Activated CD4-positive, CD25-positive, alpha-beta regulatory T cell (primary cell): ENCODE results near the gene MYH11.
"Not testable (repeated sequence)": the region's sequence is repeated elsewhere in the genome, so short reads cannot be mapped to it uniquely, and the experiment has no call there.

ENCODE experiments used
- DNase-seq, 4 experiments: peaks; one replicate each; lab custom pipeline; 2025; lab: John Stamatoyannopoulos, UW

The MYH11 gene

DNA sequence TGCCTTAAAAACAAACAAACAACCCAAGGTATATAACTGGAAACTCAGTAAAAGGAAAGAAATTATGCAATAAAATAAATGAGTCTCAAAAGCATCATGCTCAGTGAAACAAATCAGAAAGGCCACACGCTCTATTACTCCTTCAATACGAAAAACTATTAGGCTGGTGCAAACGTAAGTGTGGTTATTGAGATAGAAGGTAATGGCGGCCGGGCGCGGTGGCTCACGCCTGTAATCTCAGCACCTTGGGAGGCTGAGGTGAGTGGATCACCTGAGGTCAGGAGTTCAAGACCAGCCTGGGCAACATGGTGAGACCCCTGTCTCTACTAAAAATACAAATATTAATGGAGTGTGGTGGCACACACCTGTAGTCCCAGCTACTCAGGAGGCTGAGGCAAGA is 17.6 kb downstream of the MYH11 start:
- not testable (repeated sequence) for DNase-seq

DNA sequence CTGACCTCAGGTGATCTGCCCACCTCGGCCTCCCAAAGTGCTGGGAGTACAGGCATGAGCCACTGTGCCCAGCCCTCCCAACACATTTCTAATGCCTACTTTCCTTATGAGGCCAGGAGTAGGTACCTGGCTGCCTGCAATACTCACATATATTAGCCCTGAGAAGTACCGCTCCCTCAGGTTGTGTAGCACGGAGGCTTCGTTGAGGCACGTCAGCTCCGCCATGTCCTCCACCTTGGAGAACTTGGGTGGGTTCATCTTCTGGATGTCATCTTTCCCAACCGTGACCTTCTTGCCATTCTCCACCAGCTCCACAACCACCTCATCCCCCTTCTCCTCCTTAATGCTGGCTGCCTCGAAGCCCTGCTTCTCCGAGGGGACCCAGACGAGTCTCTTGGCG is 19.1 kb downstream of the MYH11 start:
- DNase-seq: no peak

DNA sequence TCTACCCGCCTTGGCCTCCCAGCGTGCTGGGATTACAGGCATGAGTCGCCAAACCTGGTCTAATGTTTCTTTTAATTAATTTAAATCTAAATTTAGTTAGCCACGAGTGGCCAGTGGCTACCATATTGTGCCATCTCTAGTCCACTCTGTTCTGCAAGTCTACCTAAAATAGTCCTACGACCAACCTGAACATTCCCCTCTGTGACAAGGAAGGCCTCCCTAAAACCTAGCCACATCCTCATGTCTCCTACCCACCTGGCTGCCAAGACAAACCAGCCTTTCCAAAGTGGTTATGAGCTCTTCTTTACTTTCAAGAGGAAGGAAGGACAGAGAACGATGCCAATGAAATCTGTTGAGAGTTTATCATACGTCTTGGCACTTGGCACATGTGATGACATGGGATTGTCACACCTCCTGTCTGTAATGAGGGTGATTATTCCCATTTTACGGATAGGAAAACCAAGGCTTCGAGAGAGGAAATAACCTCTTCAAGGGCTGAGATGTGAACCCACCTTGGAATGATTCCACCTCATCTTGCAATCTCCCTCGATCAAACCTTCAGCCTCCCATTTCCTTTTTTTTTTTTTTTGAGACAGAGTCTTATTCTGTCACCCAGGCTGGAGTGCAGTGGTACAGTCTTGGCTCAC is 19.7 kb downstream of the MYH11 start:
- DNase-seq: no peak

DNA sequence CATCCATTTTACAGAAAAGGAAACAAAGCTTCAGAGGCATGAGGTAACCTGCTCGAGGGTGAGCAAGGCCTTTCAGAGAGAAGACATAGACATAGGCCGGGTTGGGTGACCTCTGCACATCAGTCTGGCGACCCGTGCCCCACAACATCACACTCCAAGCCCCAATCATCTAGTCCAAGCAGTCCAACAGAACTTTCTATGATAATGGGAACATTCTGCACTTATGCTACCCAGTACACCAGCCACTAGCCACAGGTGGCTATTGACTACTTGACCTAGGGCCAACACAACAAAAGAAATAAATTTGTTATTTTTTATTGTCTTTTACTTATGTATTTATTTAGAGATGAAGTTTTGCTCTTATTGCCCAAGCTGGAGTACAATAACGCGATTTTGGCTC is 20.8 kb downstream of the MYH11 start:
- no peak for DNase-seq

DNA sequence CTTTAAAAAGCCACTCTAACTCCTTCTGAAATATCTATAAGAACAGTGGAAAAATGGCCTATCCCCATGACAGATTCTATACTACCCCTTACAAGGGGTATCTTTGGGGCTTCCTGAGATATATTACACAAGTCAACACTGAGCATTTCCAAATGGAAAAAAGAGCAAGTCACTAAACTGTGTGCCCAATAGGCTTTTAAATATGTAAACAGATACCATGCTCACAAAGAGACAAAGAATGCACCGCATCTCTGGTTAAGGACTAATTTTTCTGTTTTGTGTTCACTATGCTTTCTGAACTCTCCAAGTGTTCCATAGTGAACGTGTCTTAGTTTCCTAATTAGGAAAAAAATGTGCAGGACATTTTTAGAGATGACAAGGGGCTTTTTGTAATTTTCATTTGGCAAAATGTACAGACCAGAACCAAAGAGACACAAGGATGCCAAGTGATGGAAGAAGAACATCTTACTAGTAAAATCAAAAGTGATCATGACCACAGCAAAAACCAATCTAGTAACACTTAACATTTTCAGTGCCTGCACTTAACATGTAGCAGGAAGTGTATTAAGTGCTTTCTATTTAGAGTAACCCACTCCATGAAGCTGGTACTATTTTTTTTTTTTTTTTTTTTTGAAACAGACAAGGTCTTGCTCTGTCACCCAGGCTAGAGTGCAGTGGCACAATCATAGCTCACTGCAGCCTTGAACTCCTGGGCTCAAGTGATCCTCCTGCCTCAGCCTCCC is 21.5 kb downstream of the MYH11 start:
- no peak for DNase-seq

DNA sequence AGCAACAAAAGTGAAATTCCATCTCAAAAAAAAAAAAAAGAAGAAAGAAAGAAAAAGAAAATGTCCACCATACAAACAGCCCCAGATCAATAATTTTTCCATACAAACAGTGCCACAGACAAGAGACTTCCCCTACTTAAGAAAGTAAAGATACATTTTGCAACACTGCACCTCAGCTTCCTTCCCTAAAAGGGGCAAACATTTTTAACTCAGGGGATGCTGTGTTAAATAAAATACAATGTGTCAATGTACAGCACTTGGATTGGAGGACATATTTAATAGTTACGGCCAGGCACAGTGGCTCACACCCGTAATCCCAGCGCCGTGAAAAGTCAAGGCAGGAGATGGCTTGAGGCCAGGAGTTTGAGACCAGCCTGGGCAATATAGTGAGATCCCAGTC is 22.3 kb downstream of the MYH11 start:
- DNase-seq: no peak

DNA sequence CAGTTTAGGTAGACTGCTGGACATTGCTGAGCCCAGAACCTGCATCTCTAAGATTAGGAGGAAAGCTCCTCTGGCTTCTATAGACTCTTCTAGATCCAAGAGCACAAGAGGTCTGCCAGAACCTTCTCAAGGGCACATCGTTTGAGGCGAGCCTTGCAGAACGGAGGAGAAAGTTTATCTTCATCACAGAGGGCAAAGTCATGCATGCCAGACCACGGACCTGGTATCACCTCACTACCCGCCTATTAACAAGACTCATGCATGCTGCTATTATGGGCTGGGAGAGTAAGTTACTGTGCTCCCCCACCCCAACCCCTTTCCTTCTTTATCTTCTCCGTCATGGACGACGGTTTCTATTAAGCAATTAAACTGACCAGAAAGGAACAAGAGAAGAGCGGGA is 23.3 kb downstream of the MYH11 start:
- DNase-seq: no peak

DNA sequence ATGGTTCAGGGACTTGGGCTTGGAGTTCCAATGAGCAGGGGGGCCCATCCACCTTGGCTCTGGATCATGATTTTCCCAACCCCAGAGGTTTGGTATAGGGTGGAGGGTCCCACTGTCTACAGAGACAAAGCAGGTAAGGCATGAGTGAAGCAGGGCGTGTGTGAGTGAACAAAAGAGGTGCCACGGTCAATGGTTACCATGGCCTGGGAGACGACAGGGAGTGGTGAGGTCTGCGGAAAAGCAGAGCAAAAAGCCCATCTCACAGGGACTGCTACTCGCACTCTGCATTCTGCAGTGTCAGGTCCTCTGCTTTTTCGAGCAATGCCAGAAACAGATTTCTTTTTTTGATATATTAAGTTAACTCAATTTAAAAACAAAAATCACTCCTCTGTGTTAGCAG is 24.6 kb downstream of the MYH11 start:
- DNase-seq: no peak

DNA sequence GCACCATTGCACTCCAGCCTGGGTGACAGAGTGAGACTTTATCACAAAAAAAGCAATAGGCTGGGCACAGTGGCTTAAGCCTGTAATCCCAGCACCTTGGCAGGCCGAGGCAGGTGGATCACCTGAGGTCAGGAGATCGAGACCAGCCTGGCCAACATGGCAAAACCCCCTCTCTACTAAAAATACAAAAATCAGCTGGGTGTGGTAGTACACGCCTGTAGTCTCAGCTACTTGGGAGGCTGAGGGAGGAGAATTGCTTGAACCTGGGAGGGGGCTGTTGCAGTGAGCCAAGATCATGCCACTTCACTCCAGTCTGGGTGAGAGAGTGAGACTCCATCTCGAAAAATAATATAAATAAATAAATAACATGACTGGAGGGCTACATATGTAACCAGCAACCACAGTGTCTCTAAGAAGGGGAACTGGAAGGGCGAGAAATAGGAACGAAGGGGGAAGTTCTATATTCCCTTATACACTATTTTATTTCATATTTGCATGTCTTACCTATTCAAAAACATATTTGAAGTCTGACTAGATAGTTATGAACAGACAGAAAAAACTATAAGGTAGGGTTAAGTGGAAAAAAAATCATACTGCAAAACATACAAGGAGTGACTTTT is 25.9 kb downstream of the MYH11 start:
- no peak for DNase-seq

DNA sequence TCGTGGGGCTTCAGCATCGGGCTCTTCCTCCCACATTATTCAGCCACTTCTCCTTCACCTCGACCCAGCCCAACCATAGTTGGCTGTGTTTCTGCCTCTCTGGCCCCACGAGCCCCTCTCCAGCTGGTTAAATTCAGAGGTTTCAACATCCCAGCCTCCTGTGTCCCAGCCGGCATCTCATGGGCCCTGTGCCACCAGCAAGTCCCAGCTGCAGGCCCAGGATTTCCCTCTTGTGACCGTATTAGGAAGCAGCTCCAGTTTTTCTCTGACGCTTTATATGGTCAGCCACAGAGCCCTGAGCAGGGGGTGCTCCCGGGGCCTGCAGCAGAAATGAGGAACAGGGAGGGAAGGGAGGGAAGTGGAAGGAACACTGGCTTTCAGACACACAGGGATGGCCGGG is 27.4 kb downstream of the MYH11 start:
- DNase-seq: no peak

DNA sequence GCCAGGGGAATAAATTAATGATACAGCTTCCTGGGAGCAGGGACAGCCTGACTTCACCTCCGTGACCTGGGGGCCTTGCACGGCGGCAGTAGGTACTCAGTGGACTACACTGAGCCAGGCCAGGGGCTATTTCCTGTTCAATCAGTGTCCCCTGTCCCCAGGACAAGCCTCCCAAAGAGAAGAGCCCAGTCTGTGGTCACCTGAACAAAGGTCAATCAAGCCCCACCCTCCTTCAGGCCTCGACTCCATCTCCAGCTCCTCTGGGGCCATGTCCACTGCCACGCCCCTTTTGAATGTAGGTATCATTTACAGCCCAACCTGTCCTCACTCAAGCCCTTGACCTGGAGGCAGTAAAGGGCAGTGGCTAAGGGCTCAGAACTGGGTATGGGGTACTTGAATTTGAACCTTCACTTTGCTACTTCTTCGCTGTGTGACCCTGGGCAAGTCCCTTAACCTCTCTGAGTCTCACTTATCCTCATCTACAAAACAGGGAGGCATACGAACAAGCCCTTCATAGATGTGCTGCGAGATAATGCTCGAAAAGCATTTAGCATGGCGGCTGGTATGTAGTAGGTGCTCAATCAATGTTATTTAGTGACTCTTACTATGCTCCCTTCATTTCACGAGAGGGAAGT is 29.0 kb downstream of the MYH11 start:
- no peak for DNase-seq

DNA sequence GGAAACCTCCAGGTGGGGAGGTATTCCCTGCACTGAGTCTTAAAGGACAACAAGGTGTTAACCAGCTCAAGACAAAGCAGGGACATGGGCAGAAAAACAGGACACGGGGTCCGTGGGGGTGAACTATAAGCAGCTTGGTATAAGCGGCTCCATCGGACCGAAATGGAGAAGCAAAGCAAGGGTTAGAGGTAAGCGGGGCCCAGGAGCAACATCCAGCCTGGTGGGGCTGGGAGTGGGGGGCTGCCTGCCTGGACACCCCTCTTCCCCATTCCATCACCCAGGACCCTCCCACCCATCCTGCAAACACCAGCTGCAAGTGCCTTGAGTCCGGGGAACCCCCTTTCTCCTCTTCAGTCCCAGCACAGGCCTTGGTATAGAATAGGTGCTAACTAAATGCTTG is 29.5 kb downstream of the MYH11 start:
- DNase-seq: no peak

DNA sequence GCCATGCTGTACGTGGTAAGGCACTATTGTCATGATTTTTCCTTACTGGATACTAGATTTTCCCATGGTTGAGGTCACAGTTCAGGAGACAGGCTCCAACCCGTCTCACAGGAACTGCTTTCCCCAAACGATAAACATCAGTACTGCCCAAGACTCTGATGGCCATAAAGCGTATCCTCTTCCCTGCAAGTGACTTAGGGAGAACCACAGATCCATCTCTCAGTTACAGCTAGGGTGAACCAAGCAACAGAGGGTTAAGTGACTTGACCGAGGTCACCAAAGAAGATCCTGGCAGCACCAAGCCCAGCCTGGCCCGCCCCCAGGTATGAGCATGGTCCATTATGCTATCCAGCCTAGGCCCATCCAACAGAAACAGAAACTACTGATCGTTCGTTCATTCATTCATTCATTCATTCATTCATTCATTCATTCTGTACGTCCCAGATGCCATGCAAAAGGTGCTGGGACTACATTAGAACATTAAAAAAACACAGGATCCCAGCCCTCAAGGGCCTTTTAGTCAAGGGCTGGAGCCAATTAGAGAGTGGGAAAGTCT is 31.0 kb downstream of the MYH11 start:
- DNase-seq: no peak

DNA sequence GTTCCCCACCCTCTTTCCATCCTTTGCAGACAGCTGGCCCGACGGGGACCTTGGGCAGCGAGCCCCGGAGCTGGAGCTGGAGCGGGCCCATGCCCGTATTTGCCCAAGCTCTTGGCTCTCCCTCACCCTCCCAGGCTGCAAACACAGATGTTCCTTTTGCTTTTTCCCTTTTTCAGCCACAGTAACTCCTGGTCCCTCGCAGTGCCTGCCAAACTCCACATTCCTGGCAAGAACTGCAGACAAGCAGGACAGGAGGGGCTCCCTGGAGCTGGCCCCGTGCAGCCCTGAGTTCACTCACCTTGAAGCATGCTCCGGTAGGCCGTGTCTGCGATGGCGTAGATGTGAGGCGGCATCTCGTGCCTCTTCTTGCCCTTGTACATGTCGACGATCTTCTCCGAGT is 33.9 kb downstream of the MYH11 start:
- DNase-seq: no peak

DNA sequence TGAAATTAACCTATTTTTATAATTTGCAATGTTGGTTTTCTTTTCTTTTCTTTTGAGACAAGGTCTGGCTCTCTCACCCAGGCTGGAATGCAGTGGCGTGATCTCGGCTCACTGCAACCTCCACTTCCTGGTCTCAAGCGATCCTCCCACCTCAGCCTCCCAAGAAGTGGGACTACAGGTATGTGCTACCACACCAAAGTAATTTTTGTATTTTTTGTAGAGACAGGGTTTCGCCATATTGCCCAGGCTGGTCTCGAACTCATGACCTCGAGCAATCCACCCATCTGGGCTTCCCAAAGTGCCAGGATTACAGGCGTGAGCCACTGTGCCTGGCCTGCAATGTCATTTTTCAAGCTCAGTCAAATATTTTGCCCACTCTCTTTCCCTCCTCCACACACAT is 36.0 kb downstream of the MYH11 start:
- DNase-seq: no peak

DNA sequence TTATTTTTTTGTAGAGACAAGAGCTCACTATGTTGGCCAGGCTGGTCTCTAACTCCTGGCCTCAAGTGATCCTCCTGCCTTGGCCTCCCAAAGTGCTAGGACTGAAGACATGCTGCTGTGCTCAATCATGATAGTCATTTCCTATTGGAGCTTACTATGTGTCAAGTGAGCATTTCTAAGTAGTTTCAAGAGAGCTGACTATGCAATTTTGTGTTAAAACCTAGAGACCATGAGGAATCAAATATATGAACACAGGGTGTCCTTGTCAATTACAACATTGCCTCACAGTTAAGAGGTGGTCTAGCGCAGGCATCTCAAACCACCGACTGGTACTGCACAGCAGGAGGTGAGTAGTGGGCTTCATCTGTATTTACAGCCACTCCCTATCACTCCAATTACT is 37.8 kb downstream of the MYH11 start:
- DNase-seq: no peak

DNA sequence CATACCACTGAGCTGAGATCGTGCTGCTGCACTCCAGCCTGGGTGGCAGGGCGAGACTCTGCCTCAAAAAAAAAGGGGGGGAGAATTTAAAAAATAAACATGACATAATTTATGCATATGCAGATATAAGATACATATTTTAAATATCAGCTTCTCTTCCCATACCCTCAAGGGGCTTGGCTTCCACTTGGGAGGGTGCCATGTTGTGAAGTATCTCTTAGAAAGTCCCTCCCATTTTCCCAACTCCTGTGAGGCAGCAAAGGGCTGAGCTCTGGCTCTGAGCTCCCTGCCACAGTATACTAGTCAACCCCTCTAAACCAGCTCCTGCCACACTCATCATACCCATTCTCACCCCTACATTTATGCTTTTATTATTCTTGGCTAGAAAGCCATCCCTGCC is 39.4 kb downstream of the MYH11 start:
- DNase-seq: no peak

DNA sequence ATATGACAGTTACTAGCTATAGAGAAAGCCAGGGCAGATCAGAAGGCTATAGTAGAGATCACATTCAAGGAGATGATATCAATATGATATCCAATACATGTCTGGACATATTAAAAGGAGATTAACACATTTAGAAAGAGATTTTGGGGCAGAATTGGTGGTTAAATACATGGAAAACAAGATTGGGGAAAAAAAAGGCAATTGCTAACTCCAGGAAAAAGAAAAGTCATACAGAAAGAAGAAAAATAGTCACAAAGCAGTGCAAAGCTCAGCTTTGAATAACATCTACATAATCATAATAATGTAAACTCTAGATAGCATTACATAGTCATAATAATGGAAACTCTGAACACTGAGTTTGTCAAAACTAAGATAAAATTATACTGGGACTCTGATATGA is 40.6 kb downstream of the MYH11 start:
- DNase-seq: no peak

DNA sequence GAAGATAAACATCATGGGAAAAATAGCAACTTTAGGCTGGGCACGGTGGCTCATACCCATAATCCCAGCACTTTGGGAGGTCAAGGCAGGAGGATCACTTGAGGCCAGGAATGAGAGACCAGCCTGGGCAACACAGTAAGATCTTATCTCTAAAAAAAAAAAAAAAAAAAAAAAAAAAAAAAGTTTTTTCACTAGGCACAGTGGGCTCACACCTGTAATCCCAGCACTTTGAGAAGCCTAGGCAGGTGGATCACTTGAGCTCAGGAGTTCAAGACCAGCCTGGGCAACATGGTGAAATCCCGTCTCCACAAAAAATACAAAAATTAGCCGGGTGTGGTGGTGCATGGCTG is 44.5 kb downstream of the MYH11 start:
- not testable (repeated sequence) for DNase-seq

DNA sequence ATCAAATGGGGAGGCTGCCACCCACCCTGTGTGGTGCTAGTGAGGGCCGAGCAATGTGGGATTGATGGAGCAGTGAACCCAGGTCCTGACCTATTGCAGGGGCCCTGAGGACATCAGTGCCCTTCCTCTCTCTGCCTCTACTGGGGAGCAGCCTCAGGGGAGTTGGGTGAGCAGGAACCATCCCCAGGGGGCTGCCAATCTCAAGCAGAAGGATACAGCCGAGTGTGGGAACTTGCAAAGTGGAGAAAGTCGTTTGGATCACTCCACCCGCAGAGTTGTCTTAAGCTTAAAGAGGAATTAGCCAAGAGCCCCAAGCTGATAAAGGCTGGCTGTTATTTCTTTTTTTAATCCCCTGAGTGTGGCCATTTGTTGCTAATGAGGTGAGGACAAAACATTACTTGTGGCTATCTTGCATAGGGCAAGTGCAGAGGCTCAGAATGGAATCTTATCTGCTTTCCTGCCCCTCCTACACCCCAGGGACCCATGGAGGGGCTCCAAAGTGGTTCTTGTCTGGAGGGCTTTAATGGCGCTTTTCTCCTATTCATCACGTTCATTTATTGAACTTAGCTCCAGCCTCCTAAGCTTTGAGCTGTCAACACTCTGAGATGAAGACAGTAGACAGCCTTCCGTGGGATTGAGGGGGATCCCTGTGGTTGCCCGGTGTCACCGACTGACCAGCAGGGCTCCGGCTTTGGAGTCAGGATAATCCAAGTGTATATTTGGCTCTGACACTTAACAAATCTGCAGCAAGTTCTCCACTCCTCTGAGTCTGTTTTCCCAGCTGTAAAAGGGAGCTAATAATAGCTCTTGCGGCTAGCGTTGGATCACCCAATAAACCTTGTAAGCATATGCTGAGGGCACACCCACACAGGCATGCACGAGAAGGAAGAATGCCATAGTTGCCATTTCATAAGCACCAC is 45.1 kb downstream of the MYH11 start:
- DNase-seq: no peak

DNA sequence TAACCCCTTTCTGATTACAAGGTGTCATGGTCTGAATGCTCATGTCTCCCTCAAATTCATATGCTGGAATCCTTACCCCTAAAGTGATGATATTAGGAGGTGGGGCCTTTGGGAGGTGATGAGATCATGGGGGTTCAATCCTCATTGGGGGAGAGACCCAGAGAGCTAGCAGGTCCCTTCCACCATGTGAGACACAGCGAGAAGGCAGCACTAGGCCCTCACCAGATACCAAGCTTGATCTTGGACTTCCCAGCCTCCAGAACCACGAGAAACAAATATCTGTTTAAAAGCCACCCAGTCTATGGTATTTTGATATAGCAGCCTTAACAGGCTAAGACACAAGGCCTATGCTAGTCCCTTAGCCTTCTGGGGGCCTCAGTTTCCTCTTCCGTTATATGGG is 45.9 kb downstream of the MYH11 start:
- DNase-seq: no peak

DNA sequence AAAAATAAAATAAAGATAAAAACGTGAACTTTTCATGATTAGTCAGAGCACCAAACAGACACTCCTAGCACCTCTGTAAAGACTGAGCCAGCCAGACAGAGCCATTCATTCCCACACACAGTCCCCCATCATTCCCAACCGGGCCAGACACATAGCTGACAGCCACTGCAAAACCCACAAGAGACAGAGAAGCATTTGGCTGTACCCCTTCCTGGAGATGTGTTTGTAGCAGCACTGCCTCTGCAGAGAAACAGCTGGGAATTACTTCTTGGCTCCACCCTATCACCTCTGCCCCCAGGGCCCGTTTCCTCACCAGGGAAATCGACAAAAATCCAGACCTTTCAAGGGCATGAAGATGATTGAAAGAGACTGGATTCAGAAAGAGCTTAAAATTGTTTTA is 46.4 kb downstream of the MYH11 start:
- DNase-seq: no peak
